CD4-positive, alpha-beta T cell (primary cell): ENCODE data around the gene PRDM16. TPM values are rescaled to one million over a fixed set of nuclear protein-coding genes. Genes with fewer than 3 reads are reported as not detected.

Experiments used
- ATAC-seq: fragments of 200-7000 bp; cut with Tn5 transposase; one replicate; pipeline ENCODE4 v1.10.0; 2022; ENCODE audit warnings: mild to moderate bottlenecking; ENCODE audit not compliant: poor library complexity
- CTCF ChIA-PET: fragments of 350-600 bp; sonication (Branson Sonifier 250); formaldehyde crosslinking; loops from one replicate; lab custom pipeline; 2021; ENCODE audit warnings: antibody characterized with exemption, inconsistent platforms; lab: Charles Lee
- POLR2A ChIA-PET: fragments of 350-600 bp; sonication (Branson Sonifier 250); formaldehyde crosslinking; loops from one replicate; lab custom pipeline; 2021; ENCODE audit warnings: antibody characterized with exemption, inconsistent platforms; lab: Charles Lee
- DNase-seq, 14 experiments: peaks; one replicate each; pipeline ENCODE4 v3.0.0-alpha.2; 2013 to 2020; ENCODE audit warnings: mixed read lengths in 2 of 14
- H3K27ac ChIP-seq, 2 donors: one replicate each; pipeline versions ENCODE4 v1.5.1 to v1.7.0; 2013; ENCODE audit warnings: low read length in 2 of 2, low read depth in 1 of 2, mild to moderate bottlenecking in 1 of 2
- H3K27me3 ChIP-seq, 2 experiments: 1 replicate in 1 of 2; 2 replicates in 1 of 2; pipeline versions ENCODE4 v1.6.1 to v1.7.0; 2013; ENCODE audit warnings: low read length in 2 of 2, control low read depth in 1 of 2, mild to moderate bottlenecking in 1 of 2, moderate library complexity in 1 of 2; ENCODE audit not compliant: insufficient read depth in 2 of 2, control insufficient read depth in 1 of 2
- H3K36me3 ChIP-seq: one replicate; pipeline ENCODE4 v1.6.1; 2013; ENCODE audit warnings: low read length, control low read depth; ENCODE audit not compliant: insufficient read depth
- H3K4me1 ChIP-seq: one replicate; pipeline ENCODE4 v1.6.1; 2013; ENCODE audit warnings: low read length, control low read depth; ENCODE audit not compliant: insufficient read depth
- H3K4me3 ChIP-seq: one replicate; pipeline ENCODE4 v1.5.1; 2013; ENCODE audit warnings: mild to moderate bottlenecking, low read length, moderate library complexity
- H3K9me3 ChIP-seq, 2 experiments: 1 replicate in 1 of 2; 2 replicates in 1 of 2; pipeline versions ENCODE4 v1.6.1 to v1.7.0; 2013; ENCODE audit warnings: low read length in 2 of 2, mild to moderate bottlenecking in 2 of 2, control low read depth in 1 of 2, moderate library complexity in 1 of 2; ENCODE audit not compliant: control insufficient read depth in 1 of 2, insufficient read depth in 1 of 2
- H3K27ac Mint-ChIP-seq: one replicate; pipeline ENCODE4 v1.8.0; 2020; ENCODE audit warnings: mixed read lengths
- H3K27me3 Mint-ChIP-seq: one replicate; pipeline ENCODE4 v1.8.0; 2021; ENCODE audit warnings: mixed read lengths
- H3K36me3 Mint-ChIP-seq: one replicate; pipeline ENCODE4 v1.8.0; 2021; ENCODE audit warnings: low read depth, mixed read lengths
- H3K4me1 Mint-ChIP-seq: one replicate; pipeline ENCODE4 v1.8.0; 2021; ENCODE audit warnings: low read depth, mixed read lengths
- H3K4me3 Mint-ChIP-seq: one replicate; pipeline ENCODE4 v1.8.0; 2020; ENCODE audit warnings: mild to moderate bottlenecking, mixed read lengths
- H3K9me3 Mint-ChIP-seq: one replicate; pipeline ENCODE4 v1.8.0; 2020; ENCODE audit warnings: mixed read lengths
- intact Hi-C, 2 experiments: fragments of 100-400 bp; cut with DNase I in 1 of 2; cut with micrococcal nuclease in 1 of 2; formaldehyde crosslinking; loops; one replicate each; pipeline versions ENCODE4 v1.15.1 to v1.9.0; 2023 to 2025; cut with DNase I, micrococcal nuclease
- total RNA-seq, 174 experiments: library from RNA in 2 of 174; stranded (reverse) in 2 of 174; gene quantifications; one replicate each; pipeline ENCODE4 v1.2.3 and lab custom pipeline; 2021 to 2026
- TF ChIP-seq, protein P1 (sequence below): fragments of 200-600 bp; IDR thresholded peaks from one replicate; pipeline ENCODE4 v1.8.0; 2022; ENCODE audit warnings: antibody characterized with exemption, mild to moderate bottlenecking

PRDM16 gene
- total RNA-seq, 2 experiments from 2014 or later, result not detected

GRCh38 chr1:3411806-3412205 is 342.8 kb downstream of the PRDM16 start:
- H3K36me3 Mint-ChIP-seq, result no peaks in the 10 kb centered on the region
- no peaks in the 10 kb centered on the region for H3K4me1 Mint-ChIP-seq
- no peak for DNase-seq
- H3K9me3 Mint-ChIP-seq, result no peaks in the 10 kb centered on the region
- peaks cover 0 to 3% of the 10 kb centered on the region in 2 experiments for H3K27me3 ChIP-seq
- H3K27ac ChIP-seq, result no peak overlapping the region
- peaks cover 7 to 43% of the 10 kb centered on the region in 2 experiments for H3K9me3 ChIP-seq
- H3K36me3 ChIP-seq, result no peaks in the 10 kb centered on the region
- ChIA-PET CTCF (no interaction called here), POLR2A (no interaction called here)
- H3K4me1 ChIP-seq, result no peaks in the 10 kb centered on the region
- H3K27ac Mint-ChIP-seq, result no peak overlapping the region
- ATAC-seq, result no peak
- intact Hi-C loops, result no loop called here
- no peak overlapping the region for H3K4me3 ChIP-seq
- H3K27me3 Mint-ChIP-seq, result no peaks in the 10 kb centered on the region
- TF ChIP-seq, protein P1, sequence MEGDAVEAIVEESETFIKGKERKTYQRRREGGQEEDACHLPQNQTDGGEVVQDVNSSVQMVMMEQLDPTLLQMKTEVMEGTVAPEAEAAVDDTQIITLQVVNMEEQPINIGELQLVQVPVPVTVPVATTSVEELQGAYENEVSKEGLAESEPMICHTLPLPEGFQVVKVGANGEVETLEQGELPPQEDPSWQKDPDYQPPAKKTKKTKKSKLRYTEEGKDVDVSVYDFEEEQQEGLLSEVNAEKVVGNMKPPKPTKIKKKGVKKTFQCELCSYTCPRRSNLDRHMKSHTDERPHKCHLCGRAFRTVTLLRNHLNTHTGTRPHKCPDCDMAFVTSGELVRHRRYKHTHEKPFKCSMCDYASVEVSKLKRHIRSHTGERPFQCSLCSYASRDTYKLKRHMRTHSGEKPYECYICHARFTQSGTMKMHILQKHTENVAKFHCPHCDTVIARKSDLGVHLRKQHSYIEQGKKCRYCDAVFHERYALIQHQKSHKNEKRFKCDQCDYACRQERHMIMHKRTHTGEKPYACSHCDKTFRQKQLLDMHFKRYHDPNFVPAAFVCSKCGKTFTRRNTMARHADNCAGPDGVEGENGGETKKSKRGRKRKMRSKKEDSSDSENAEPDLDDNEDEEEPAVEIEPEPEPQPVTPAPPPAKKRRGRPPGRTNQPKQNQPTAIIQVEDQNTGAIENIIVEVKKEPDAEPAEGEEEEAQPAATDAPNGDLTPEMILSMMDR, result no peak
- H3K4me3 Mint-ChIP-seq, result no peak overlapping the region

DNA sequence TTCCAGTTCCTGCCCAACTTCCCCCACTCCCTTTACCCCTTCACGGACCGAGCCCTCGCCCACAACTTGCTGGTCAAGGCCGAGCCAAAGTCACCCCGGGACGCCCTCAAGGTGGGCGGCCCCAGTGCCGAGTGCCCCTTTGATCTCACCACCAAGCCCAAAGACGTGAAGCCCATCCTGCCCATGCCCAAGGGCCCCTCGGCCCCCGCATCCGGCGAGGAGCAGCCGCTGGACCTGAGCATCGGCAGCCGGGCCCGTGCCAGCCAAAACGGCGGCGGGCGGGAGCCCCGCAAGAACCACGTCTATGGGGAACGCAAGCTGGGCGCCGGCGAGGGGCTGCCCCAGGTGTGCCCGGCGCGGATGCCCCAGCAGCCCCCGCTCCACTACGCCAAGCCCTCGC is 343.4 kb downstream of the PRDM16 start:
- POLR2A ChIA-PET, result no interaction called here
- Histone ChIP-seq H3K36me3 (no peaks in the 10 kb centered on the region), H3K27me3 (peaks cover 0 to 4% of the 10 kb centered on the region in 2 experiments), H3K4me3 (no peak overlapping the region), H3K9me3 (peaks cover 7 to 49% of the 10 kb centered on the region in 2 experiments), H3K27ac (no peak overlapping the region), H3K4me1 (no peaks in the 10 kb centered on the region)
- H3K27ac Mint-ChIP-seq, result no peak overlapping the region
- H3K27me3 Mint-ChIP-seq, result no peaks in the 10 kb centered on the region
- intact Hi-C loops, result no loop called here
- H3K4me3 Mint-ChIP-seq, result no peak overlapping the region
- DNase-seq (no peak), ATAC-seq (no peak)
- H3K36me3 Mint-ChIP-seq, result no peaks in the 10 kb centered on the region
- H3K9me3 Mint-ChIP-seq, result no peaks in the 10 kb centered on the region
- H3K4me1 Mint-ChIP-seq, result no peaks in the 10 kb centered on the region
- TF ChIP-seq, protein P1, result no peak
- CTCF ChIA-PET, result no interaction called here

DNA sequence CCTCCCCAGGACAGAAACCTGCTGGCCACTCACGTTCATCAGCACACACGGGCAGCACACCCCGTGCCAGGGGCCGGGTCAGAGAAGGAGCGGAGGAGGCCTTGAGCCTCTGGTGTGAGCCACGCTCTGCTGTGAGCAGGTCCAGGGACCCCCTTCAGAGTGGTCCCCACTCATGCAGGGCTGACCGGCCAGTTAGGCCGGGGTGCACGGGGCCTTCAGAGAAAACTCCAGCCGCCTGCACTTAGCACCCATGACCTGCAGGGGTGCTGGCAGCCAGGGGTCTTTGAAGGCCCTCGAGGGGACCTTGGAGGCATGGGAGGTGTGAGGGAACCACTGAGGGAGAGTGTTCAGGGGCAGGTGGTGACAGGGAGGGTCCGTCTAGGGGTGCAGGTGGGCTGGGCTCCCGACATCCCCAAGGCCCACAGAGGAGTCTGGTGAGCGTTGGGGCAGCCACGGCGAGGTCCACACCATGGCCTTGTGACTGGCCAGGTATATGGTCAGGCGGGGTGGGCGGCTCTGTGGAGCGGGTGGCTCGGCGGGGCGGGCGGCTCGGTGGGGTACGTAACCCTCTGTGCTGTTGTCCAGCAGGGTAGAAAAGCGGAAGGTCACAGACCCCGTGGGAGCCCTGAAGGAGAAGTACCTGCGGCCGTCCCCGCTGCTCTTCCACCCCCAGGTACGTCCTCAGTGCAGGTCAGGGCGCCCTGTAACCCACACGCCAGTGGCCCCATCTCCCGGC is 345.1 kb downstream of the PRDM16 start:
- Mint-ChIP-seq H3K36me3 (no peaks in the 10 kb centered on the region), H3K27ac (no peak overlapping the region), H3K4me1 (no peaks in the 10 kb centered on the region), H3K9me3 (no peaks in the 10 kb centered on the region), H3K27me3 (no peaks in the 10 kb centered on the region), H3K4me3 (no peak overlapping the region)
- no peak for DNase-seq
- no peak for ATAC-seq
- Histone ChIP-seq H3K36me3 (no peaks in the 10 kb centered on the region), H3K27me3 (peaks cover 0 to 5% of the 10 kb centered on the region in 2 experiments), H3K4me3 (no peak overlapping the region), H3K27ac (no peak overlapping the region), H3K9me3 (peaks cover 7 to 48% of the 10 kb centered on the region in 2 experiments), H3K4me1 (no peaks in the 10 kb centered on the region)
- ChIA-PET POLR2A (no interaction called here), CTCF (no interaction called here)
- intact Hi-C loops, result no loop called here
- TF ChIP-seq, protein P1, result no peak
